Chondrocyte (in vitro differentiated cells): ENCODE data around the gene BMPR2. TPM values are rescaled to one million over a fixed set of nuclear protein-coding genes. Genes with fewer than 3 reads are reported as not detected.

ENCODE experiments used
- DNase-seq: peaks from one replicate; pipeline ENCODE4 v3.0.0; 2021; ENCODE audit warnings: mixed read lengths, low spot score
- H3K27ac Mint-ChIP-seq: one replicate; pipeline ENCODE4 v1.8.0; 2021; ENCODE audit warnings: mild to moderate bottlenecking, moderate library complexity, mixed read lengths; ENCODE audit not compliant: unreplicated experiment
- H3K27me3 Mint-ChIP-seq: 2 replicates; pipeline ENCODE4 v1.8.0; 2021; ENCODE audit warnings: low read depth, mixed read lengths
- H3K36me3 Mint-ChIP-seq: 2 replicates; pipeline ENCODE4 v1.8.0; 2021; ENCODE audit warnings: low read depth, mixed read lengths
- H3K4me1 Mint-ChIP-seq: 2 replicates; pipeline ENCODE4 v1.8.0; 2021; ENCODE audit warnings: low read depth, mild to moderate bottlenecking, mixed read lengths
- H3K4me3 Mint-ChIP-seq: one replicate; pipeline ENCODE4 v1.8.0; 2021; ENCODE audit warnings: mild to moderate bottlenecking, moderate library complexity, mixed read lengths; ENCODE audit not compliant: unreplicated experiment
- H3K9me3 Mint-ChIP-seq: 2 replicates; pipeline ENCODE4 v1.8.0; 2021; ENCODE audit warnings: low read depth, mixed read lengths
- CTCF ChIP-seq: fragments of 200-600 bp; sonication (generic); IDR thresholded peaks from 2 replicates; pipeline ENCODE4 v1.5.0; 2021; ENCODE audit warnings: antibody characterized with exemption, mild to moderate bottlenecking, moderate library complexity
- total RNA-seq: library from RNA; stranded (reverse); gene quantifications from 3 replicates; pipeline ENCODE4 v1.2.1, GENCODE V29; 2021

BMPR2 gene
- total RNA-seq, 1 donor from 2014 or later = 92.0 TPM

GRCh38 chr2:202583709-202584219, 207.6 kb downstream of the BMPR2 start:
- peaks cover 6% of the 10 kb centered on the region for H3K4me1 Mint-ChIP-seq
- DNase-seq = no peak
- no peak for TF ChIP-seq CTCF

GRCh38 chr2:202588647-202589581, 212.8 kb downstream of the BMPR2 start:
- Mint-ChIP-seq H3K27me3 (no peaks in the 10 kb centered on the region), H3K4me3 (peak overlapping the region; percentile 54), H3K36me3 (no peaks in the 10 kb centered on the region), H3K9me3 (peaks cover 3% of the 10 kb centered on the region), H3K27ac (no peak overlapping the region), H3K4me1 (peaks cover 24% of the 10 kb centered on the region)
- no peak for DNase-seq
- TF ChIP-seq CTCF = peak; percentile 96

More at GRCh38 chr2:202583709-202584219, 207.6 kb downstream of the BMPR2 start:
- no peaks in the 10 kb centered on the region for H3K27me3 Mint-ChIP-seq
- H3K27ac Mint-ChIP-seq = no peak overlapping the region
- H3K9me3 Mint-ChIP-seq = peaks cover 15% of the 10 kb centered on the region
- H3K36me3 Mint-ChIP-seq = peaks cover 2% of the 10 kb centered on the region
- no peak overlapping the region for H3K4me3 Mint-ChIP-seq

- TF ChIP-seq CTCF = no peak
- Mint-ChIP-seq H3K4me3 (no peak overlapping the region), H3K4me1 (peaks cover 24% of the 10 kb centered on the region), H3K27ac (no peak overlapping the region), H3K36me3 (no peaks in the 10 kb centered on the region), H3K27me3 (no peaks in the 10 kb centered on the region), H3K9me3 (no peaks in the 10 kb centered on the region)
- no peak for DNase-seq
Observed at GRCh38 chr2:202589582-202589949, 213.4 kb downstream of the BMPR2 start.

GRCh38 chr2:202592566-202592965, 216.4 kb downstream of the BMPR2 start:
- DNase-seq = no peak
- H3K36me3 Mint-ChIP-seq = no peaks in the 10 kb centered on the region
- no peaks in the 10 kb centered on the region for H3K9me3 Mint-ChIP-seq
- H3K4me3 Mint-ChIP-seq = no peak overlapping the region
- peaks cover 24% of the 10 kb centered on the region for H3K4me1 Mint-ChIP-seq
- no peaks in the 10 kb centered on the region for H3K27me3 Mint-ChIP-seq
- no peak overlapping the region for H3K27ac Mint-ChIP-seq
- no peak for TF ChIP-seq CTCF

GRCh38 chr2:202599105-202599504, 223.0 kb downstream of the BMPR2 start:
- no peaks in the 10 kb centered on the region for H3K27me3 Mint-ChIP-seq

More at GRCh38 chr2:202599105-202599504, 223.0 kb downstream of the BMPR2 start:
- no peak for DNase-seq
- Mint-ChIP-seq H3K4me3 (no peak overlapping the region), H3K36me3 (no peaks in the 10 kb centered on the region), H3K27ac (no peak overlapping the region), H3K9me3 (no peaks in the 10 kb centered on the region), H3K4me1 (no peaks in the 10 kb centered on the region)
- no peak for TF ChIP-seq CTCF
